Skeletal muscle satellite cell (primary cell): Measurements from ENCODE around the gene SPTSSB. TPM values are rescaled to one million over a fixed set of nuclear protein-coding genes. Genes with fewer than 3 reads are reported as not detected.
A peak's percentile ranks its signal among the peaks of the same experiment; 100 is the strongest.

ENCODE experiments used
- H3K27me3 ChIP-seq: 2 replicates; pipeline ENCODE4 v1.7.0; 2013; ENCODE audit warnings: low read length; ENCODE audit not compliant: control insufficient read depth, insufficient read depth
- H3K36me3 ChIP-seq: 2 replicates; pipeline ENCODE4 v1.7.0; 2013; ENCODE audit warnings: mild to moderate bottlenecking, control low read depth, low read length; ENCODE audit not compliant: insufficient read depth
- H3K4me1 ChIP-seq: 2 replicates; pipeline ENCODE4 v1.7.0; 2013; ENCODE audit warnings: low read length; ENCODE audit not compliant: control insufficient read depth, insufficient read depth
- H3K4me2 ChIP-seq: 2 replicates; pipeline ENCODE4 v1.7.0; 2013; ENCODE audit warnings: mild to moderate bottlenecking, low read length
- H3K4me3 ChIP-seq: 2 replicates; pipeline ENCODE4 v1.7.0; 2013; ENCODE audit warnings: low read length
- H3K9ac ChIP-seq: 2 replicates; pipeline ENCODE4 v1.7.0; 2013; ENCODE audit warnings: mild to moderate bottlenecking, low read depth, low read length, moderate library complexity
- H3K9me3 ChIP-seq: replicated peaks from 2 replicates; pipeline ENCODE4 v1.7.0; 2013; ENCODE audit warnings: mild to moderate bottlenecking, control low read depth, low read length
- total RNA-seq: library from RNA; depleted of rRNA; stranded (reverse); fragments of >200 nt; gene quantifications from 2 replicates; pipeline ENCODE4 v1.2.3, GENCODE V29; 2012; rRNA removed

The SPTSSB gene, protein sequence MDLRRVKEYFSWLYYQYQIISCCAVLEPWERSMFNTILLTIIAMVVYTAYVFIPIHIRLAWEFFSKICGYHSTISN
- total RNA-seq, result not detected in 2 replicates

DNA sequence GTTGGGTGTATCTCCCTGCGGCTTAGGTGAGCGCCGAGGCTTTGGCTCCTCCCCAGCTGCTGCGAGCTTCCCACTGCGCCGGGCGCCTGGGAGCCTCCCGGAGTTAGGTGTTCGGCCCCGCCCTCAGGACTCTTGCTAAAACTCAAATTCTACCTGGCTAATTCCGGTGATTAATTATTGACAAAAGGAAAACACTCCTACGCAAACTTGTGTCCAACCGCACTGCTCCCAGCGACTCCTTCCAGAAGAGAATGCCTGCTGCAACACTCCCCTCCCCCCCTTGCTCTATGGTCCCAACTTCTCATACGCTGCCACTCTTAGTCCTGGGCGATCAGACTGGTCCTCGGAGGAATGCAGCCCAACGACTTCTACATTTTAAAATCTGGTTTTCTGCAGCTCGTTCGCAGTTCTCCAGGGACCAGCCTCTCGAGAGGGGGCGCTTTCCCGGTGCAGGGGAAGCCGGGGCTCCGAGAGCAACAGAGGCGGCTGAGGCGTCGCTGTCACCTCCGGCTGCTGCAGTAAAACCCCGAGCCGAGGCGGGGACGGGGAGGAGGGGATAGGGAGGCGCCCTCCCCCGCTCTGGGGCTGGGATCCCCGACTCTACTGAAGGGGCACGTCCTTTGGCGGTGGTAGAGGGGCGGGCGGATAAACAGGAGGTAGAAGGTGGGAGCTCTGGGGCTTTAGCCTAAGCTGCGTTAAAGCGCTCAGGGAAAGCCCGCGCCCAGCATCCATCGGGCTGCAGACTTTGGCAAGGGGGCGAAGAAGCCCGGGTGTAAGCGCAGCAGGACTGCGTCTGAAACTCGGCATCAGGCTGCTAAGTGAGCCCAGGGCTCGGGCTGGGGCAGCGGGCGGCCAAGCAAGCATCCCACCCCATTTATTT is at the start of gene SPTSSB:
TSS of gene SPTSSB (minus strand) at position 77 of the 880 bp plus-strand sequence. CDS start 25,194 bp downstream, outside the sequence.
- Histone ChIP-seq H3K4me2 (peak within 1 kb of the TSS; percentile 94), H3K9me3 (no peaks in the 10 kb centered on the region), H3K4me3 (peak within 1 kb of the TSS; percentile 73), H3K9ac (no peak within 1 kb of the TSS), H3K27me3 (peaks cover 43% of the 10 kb centered on the region), H3K4me1 (peaks cover 13% of the 10 kb centered on the region), H3K36me3 (no peaks in the 10 kb centered on the region)

DNA sequence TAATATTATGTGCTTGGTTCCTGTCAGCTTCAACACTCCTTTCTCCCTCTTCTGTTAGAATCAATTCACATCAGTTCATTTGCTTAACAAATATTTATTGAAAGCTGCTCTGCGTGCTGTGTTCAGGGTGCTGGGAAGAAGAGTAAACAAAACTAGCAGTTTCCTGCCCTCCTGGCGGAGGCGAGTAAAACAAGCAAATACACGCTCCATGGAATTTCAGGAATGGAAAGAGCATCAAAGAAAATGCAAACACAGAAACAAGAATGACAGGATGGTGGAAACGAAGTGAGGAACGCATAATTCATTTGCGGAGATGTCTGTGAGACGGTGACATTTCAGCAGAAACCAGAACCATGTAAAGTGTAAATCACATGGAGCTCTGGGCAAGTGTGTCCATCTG is 49.4 kb upstream of the SPTSSB start:
- no peak overlapping the region for H3K4me3 ChIP-seq
- no peak overlapping the region for H3K9ac ChIP-seq
- H3K4me2 ChIP-seq, result no peak overlapping the region
- no peaks in the 10 kb centered on the region for H3K27me3 ChIP-seq
- H3K36me3 ChIP-seq, result no peaks in the 10 kb centered on the region
- peaks cover 9% of the 10 kb centered on the region for H3K4me1 ChIP-seq
- H3K9me3 ChIP-seq, result no peaks in the 10 kb centered on the region

DNA sequence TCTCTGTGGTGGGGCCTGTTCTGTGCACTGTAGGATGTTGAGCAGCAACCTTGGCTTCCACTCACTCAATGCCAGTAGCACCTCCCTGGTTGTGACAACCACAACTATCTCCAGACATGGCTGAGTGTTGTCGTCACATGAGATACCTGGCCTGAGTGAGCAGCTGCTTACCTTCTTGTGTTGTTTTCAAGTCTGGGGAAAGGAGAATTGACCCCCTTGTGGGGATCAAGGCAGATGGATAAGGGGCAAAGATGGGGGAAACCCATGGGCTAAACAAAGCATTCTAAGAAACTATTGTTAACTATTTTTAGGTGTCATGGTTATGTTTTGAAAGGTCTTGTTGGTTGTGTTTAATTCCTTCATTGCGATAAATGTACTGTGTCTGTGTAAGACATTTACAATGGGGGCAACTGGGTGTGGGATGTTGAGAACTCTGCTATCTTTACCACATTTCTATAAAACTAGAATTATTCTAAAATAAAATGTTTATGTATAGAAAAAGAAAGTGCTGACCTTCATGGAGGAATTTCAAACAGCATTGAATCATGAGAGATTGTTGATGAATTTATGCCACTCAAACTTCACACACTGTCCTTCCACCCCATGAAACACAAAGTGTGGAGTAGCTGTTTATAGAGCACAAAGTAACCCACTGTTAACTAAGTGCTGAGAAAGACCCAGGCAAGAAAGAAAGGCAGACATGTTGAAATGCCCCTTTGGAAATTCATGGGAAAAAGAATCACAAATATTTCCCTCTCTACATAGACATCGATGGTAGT is 48.4 kb upstream of the SPTSSB start:
- H3K36me3 ChIP-seq, result no peaks in the 10 kb centered on the region
- H3K27me3 ChIP-seq, result no peaks in the 10 kb centered on the region
- H3K4me3 ChIP-seq, result no peak overlapping the region
- H3K4me1 ChIP-seq, result peaks cover 16% of the 10 kb centered on the region
- H3K4me2 ChIP-seq, result no peak overlapping the region
- H3K9ac ChIP-seq, result no peak overlapping the region
- H3K9me3 ChIP-seq, result no peaks in the 10 kb centered on the region

DNA sequence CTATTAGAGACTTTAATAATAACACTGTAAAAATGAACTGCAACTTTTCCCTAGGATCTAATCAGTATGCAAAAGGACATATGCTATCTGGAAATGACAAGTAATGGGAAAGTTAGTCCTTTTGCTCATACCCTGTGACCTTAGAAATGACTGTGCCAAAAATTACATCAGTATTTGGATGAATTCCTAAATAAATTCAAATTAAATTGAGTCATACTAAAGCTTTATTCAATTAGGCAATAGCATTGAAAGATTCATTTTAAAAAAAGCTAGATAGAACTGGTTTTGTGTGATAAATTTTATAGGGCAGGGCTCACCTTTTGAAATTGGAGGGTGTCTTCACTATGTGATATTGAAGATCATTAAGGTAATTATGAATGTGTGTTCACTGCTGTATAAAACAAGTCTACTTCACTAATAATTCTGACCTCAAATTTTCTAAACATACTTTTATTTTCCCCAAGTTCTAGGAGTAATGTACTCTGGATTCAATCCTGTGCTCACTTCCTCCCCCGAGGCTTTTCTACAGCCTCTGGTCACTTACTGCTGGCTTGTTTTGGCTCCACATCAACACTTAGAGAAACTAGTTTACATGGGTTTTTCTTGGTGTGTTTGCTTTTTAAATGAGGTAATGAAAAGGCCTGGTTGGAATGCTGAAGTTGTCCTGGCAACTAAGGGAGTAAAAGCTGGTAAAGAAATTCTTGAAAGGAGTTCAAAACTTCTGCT is 44.4 kb upstream of the SPTSSB start:
- Histone ChIP-seq H3K9ac (peak overlapping the region; percentile 72), H3K9me3 (no peaks in the 10 kb centered on the region), H3K4me2 (peak overlapping the region; percentile 40)

DNA sequence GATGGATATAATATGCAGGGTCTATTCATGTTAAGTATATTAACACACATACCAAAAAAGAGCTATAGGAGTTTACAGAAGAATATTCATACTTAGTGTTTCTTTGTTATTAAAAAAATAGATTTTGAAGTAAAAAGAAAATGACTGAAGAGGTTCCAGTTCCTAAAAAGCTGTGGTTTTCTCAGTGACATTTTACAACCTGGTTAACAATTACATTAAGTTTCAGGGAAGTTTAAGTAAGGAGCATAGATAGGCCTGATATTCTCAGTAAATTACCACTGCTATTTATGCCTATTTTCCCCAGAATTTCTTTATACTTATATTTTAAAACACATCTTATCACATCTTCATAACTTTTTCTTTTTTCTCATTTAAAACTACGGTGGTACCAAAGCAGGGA is 43.6 kb upstream of the SPTSSB start:
- no peak overlapping the region for H3K4me2 ChIP-seq
- peaks cover 23% of the 10 kb centered on the region for H3K4me1 ChIP-seq
- no peaks in the 10 kb centered on the region for H3K9me3 ChIP-seq
- H3K36me3 ChIP-seq, result no peaks in the 10 kb centered on the region
- H3K27me3 ChIP-seq, result no peaks in the 10 kb centered on the region
- H3K4me3 ChIP-seq, result no peak overlapping the region
- H3K9ac ChIP-seq, result peak overlapping the region; percentile 6

More for the DNA sequence above, 44.4 kb upstream of the SPTSSB start:
- Histone ChIP-seq H3K36me3 (no peaks in the 10 kb centered on the region), H3K4me1 (peaks cover 23% of the 10 kb centered on the region), H3K4me3 (no peak overlapping the region), H3K27me3 (no peaks in the 10 kb centered on the region)

DNA sequence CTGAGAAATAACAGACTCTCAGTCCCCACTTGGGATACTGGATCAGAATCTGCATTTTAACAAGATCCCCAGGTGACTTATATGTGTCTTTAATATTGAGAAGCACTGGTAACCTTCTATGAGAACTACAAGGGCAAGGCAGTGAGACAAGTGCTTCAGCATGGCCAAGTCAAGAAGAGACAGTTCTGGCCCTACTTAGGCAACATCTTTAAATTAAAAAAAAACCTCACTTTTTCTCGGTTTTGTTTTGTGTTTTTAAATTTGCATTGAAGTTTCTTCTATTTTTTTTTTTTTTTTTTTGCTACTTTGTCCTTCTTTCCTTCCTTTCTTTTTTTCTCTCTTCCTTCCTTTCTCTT is 42.5 kb upstream of the SPTSSB start:
- Histone ChIP-seq H3K36me3 (no peaks in the 10 kb centered on the region), H3K9ac (no peak overlapping the region), H3K27me3 (no peaks in the 10 kb centered on the region), H3K9me3 (no peaks in the 10 kb centered on the region), H3K4me1 (peaks cover 23% of the 10 kb centered on the region), H3K4me2 (no peak overlapping the region), H3K4me3 (no peak overlapping the region)

DNA sequence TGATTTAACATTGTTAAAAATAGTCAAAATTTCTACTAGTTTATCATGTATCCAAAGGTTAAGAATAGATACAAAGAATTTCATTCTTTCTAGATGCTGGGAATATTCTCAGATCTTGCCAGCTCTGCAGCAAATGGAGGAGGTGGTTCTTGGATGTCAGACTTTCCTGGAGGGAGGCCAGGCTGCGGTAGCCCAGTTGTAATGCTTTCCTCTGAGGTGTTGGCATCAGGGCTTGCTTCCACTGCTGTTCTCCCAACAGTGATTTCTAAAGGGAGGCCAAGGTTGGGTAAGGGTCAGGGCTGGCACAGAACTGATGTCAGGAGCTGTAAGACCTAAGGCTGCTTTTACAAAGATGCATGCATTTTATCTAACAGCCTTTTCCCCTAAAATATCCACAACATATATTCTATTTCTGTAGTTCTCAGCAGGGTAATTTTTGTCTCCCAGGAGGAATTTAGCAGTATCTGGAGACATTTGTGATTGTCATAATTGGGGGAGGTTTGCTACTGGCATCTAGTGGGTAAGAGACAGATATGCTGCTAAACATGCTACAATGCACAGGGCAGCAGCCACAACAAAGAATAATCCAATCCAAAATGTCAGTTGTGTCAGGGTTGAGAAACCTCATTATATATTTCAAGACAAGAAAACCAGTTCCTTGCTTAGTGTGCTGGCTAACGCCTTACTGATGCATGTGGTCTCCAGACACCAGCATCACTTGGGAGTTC is 42.0 kb upstream of the SPTSSB start:
- H3K4me2 ChIP-seq, result no peak overlapping the region
- no peak overlapping the region for H3K4me3 ChIP-seq
- H3K4me1 ChIP-seq, result peaks cover 23% of the 10 kb centered on the region
- no peaks in the 10 kb centered on the region for H3K9me3 ChIP-seq
- no peaks in the 10 kb centered on the region for H3K36me3 ChIP-seq
- no peaks in the 10 kb centered on the region for H3K27me3 ChIP-seq
- H3K9ac ChIP-seq, result no peak overlapping the region

DNA sequence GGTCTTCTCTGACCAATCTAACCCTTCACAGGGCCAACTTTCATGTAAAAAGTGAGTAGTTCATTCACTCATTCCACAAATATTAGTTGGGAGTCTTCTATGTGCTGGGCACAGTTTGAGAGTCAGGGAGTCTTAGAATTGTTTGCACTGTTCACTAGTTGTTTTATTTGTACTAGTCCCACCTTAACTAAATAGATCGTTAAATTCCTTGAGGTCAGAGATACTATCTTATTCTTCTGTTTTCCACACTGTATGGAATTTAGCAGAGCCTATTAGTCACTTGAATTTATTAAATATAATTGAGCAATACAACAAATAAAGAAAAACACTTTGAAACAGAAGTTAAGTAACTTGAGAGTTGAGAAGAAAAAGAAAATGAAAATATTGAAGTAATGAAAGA is 40.8 kb upstream of the SPTSSB start:
- H3K36me3 ChIP-seq, result no peaks in the 10 kb centered on the region
- H3K4me3 ChIP-seq, result no peak overlapping the region
- no peaks in the 10 kb centered on the region for H3K27me3 ChIP-seq
- H3K9me3 ChIP-seq, result no peaks in the 10 kb centered on the region
- no peak overlapping the region for H3K9ac ChIP-seq
- peaks cover 23% of the 10 kb centered on the region for H3K4me1 ChIP-seq
- H3K4me2 ChIP-seq, result no peak overlapping the region

DNA sequence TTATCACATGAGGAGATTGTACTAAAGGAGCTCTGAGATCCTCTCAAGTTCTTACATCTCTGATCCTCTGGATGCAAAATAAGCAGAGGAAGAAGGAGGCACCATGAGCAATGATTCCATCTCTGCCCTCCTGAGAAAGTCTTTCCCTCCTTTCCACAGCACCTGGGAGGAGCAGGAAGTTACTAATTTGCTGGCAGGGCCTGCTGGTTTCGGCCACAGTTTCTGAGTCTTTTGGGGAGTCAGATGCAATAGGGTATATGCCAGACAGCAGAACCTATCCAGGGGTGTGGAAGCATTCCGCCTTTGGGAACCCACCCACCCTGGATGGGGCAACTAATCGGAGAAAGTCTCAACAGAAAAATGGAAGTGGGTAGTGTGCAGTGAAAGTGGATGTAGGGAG is 38.5 kb upstream of the SPTSSB start:
- H3K4me1 ChIP-seq, result peaks cover 7% of the 10 kb centered on the region
- no peak overlapping the region for H3K4me3 ChIP-seq
- H3K27me3 ChIP-seq, result no peaks in the 10 kb centered on the region
- H3K36me3 ChIP-seq, result no peaks in the 10 kb centered on the region
- no peak overlapping the region for H3K9ac ChIP-seq
- H3K9me3 ChIP-seq, result no peaks in the 10 kb centered on the region
- H3K4me2 ChIP-seq, result no peak overlapping the region

DNA sequence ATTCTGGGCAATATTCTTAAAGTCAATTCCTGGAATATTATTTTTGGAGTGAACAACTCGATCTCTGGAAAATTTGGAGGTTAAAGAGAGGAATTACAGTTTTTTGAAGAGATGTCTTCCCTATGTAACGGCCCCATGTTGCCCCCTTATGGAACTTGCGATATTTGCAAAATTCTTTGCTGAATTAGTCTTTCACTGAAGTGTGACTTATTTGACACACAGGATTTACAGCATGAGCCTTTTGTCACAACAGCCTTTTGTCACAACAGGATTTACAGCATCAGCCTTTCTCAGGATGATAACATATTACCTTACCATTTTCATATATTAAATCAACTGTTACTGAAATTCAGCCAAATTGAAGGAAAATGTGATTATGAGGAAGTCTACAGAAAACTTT is 37.8 kb upstream of the SPTSSB start:
- H3K36me3 ChIP-seq, result no peaks in the 10 kb centered on the region
- H3K4me2 ChIP-seq, result no peak overlapping the region
- H3K27me3 ChIP-seq, result no peaks in the 10 kb centered on the region
- no peaks in the 10 kb centered on the region for H3K9me3 ChIP-seq
- H3K4me1 ChIP-seq, result peaks cover 7% of the 10 kb centered on the region
- no peak overlapping the region for H3K4me3 ChIP-seq
- H3K9ac ChIP-seq, result no peak overlapping the region
